Measurements from ENCODE around the gene PRICKLE2.

Gene PRICKLE2

DNA sequence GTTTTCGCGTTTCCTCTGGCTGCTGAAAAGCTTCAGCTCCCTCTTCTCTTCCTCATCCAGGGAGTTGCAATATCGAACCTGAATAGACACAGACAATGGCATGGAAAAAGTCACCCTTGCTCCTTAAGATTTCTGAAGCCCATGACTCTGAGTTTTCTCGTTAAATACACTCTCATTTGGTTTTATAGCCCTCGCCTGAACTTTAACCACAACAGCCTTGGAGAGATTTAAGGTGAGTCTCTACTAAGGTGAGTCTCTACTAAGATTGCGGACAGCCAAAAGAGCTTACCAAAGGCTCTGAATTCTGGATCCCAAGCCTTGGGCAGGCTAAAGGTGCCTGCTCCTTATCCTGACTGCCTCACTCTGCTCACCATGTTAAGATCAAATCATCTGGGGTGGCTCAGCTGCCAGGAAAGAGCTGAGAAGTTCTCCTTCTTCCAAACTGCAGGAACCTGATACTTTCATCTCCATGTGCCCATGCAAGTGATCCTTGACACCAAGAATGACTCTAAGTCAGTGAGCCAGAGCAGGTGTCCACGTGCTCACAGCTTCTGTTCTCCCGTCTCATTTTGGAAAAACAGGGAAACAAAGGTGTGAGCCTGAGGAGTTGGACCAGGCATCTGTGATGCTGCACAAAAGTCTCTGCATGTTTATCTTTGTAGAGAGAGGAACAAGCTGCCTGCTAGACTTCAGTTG is 65.1 kb downstream of the PRICKLE2 start:
- H3K9me2 ChIP-seq (ENCODE audit: low read depth, low read length): no peaks in the 10 kb centered on the region
- no peaks in the 10 kb centered on the region for H3K4me1 ChIP-seq (ENCODE audit: insufficient read depth, low read length, severe bottlenecking)
- TF ChIP-seq EZH2 (IDR thresholded peaks at IDR 0.05; ENCODE audit: borderline replicate concordance, low read length): no peak
- TF ChIP-seq, protein P1, sequence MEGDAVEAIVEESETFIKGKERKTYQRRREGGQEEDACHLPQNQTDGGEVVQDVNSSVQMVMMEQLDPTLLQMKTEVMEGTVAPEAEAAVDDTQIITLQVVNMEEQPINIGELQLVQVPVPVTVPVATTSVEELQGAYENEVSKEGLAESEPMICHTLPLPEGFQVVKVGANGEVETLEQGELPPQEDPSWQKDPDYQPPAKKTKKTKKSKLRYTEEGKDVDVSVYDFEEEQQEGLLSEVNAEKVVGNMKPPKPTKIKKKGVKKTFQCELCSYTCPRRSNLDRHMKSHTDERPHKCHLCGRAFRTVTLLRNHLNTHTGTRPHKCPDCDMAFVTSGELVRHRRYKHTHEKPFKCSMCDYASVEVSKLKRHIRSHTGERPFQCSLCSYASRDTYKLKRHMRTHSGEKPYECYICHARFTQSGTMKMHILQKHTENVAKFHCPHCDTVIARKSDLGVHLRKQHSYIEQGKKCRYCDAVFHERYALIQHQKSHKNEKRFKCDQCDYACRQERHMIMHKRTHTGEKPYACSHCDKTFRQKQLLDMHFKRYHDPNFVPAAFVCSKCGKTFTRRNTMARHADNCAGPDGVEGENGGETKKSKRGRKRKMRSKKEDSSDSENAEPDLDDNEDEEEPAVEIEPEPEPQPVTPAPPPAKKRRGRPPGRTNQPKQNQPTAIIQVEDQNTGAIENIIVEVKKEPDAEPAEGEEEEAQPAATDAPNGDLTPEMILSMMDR (IDR thresholded peaks at IDR 0.05; ENCODE audit: low read length): no peak
- no peaks in the 10 kb centered on the region for H3F3A ChIP-seq (ENCODE audit: insufficient read depth, low read length)
- no peak overlapping the region for H3K4me2 ChIP-seq (ENCODE audit: low read length)
- H3K36me3 ChIP-seq (ENCODE audit: insufficient read depth, low read length): no peaks in the 10 kb centered on the region
- H3K27ac ChIP-seq (ENCODE audit: low read depth, low read length, poor library complexity, severe bottlenecking): no peak overlapping the region
- H3K9me3 ChIP-seq (ENCODE audit: low read length): no peaks in the 10 kb centered on the region
- no peaks in the 10 kb centered on the region for H3K27me3 ChIP-seq (ENCODE audit: insufficient read depth, low read length)
- no peaks in the 10 kb centered on the region for H4K20me1 ChIP-seq (ENCODE audit: insufficient read depth, low read length)
- no peak overlapping the region for H2AFZ ChIP-seq (ENCODE audit: low read length)
- H3K9ac ChIP-seq (ENCODE audit: low read length): no peak overlapping the region
- H3K79me2 ChIP-seq (ENCODE audit: insufficient read depth, low read length): no peaks in the 10 kb centered on the region
- H3K4me3 ChIP-seq (ENCODE audit: low read depth, low read length, poor library complexity, severe bottlenecking): no peak overlapping the region

DNA sequence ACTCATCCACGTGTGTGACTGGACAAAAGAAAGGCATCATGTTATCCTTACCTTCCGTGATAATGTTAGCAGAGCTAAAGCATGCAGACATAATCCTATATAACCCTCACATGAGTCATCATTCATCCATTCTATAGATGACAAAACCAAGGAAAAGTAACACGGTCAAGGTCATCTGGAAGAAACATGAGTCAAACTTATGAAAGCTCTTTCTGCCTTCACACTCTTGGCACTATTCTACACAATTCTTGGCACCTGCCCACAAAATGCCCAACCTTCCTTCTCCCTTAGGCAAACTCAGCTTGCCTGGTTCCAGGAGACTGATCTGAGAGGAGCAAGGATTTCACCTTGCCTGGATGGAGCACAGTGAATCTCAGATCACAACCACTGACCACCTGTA is 66.9 kb downstream of the PRICKLE2 start:
- Histone ChIP-seq H3K27me3 (ENCODE audit: insufficient read depth, low read length) (no peaks in the 10 kb centered on the region), H3K9me2 (ENCODE audit: low read depth, low read length) (no peaks in the 10 kb centered on the region), H4K20me1 (ENCODE audit: insufficient read depth, low read length) (no peaks in the 10 kb centered on the region), H2AFZ (ENCODE audit: low read length) (no peak overlapping the region), H3K36me3 (ENCODE audit: insufficient read depth, low read length) (no peaks in the 10 kb centered on the region), H3K4me3 (ENCODE audit: low read depth, low read length, poor library complexity, severe bottlenecking) (no peak overlapping the region), H3F3A (ENCODE audit: insufficient read depth, low read length) (no peaks in the 10 kb centered on the region), H3K9ac (ENCODE audit: low read length) (no peak overlapping the region), H3K4me1 (ENCODE audit: insufficient read depth, low read length, severe bottlenecking) (no peaks in the 10 kb centered on the region), H3K9me3 (ENCODE audit: low read length) (no peaks in the 10 kb centered on the region), H3K79me2 (ENCODE audit: insufficient read depth, low read length) (no peaks in the 10 kb centered on the region), H3K4me2 (ENCODE audit: low read length) (no peak overlapping the region), H3K27ac (ENCODE audit: low read depth, low read length, poor library complexity, severe bottlenecking) (no peak overlapping the region)
- TF ChIP-seq EZH2 (IDR thresholded peaks at IDR 0.05; ENCODE audit: borderline replicate concordance, low read length): no peak
- TF ChIP-seq, protein P1 (IDR thresholded peaks at IDR 0.05; ENCODE audit: low read length): no peak

DNA sequence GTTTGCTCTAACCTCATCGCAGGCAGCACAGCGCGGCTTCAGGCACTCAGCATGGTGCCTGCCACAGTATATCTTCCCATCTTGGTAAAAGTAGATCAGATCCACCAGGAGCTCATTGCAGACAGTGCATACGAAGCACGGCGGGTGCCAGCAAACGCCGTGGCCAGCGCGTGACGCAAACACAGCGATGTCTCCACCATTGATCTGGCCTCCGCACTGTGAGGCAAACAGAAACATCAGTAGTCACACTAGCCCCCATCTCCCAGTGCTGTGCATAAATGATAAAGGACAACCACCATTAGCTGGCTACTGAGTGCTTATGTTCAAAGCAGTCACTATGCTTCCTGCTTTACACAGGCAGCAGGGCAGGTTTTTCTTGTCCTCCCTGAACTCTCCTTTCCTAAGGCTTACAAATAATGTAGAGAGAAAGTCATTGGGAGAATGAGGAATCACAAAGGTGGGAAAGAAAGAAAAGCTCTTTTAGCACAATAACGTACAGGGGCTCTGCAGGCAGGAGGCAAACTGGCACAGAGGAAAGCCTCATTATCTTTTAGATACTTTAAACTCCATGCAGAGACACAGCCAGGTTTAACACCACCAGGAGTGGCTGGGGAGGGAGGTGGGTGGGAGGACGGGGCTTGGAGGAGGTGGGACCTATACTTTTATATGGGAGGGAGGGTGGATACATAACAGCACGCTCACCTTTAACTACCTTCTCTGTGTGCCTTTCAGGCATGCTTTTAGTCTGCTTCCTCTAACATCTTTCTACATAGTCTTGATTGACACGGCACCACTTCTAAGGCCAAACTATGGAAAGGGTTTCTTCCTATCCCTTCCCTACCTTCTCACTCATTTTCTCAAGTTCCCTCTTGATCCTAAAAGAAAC is 67.9 kb downstream of the PRICKLE2 start:
- Histone ChIP-seq H3K9ac (ENCODE audit: low read length) (no peak overlapping the region), H4K20me1 (ENCODE audit: insufficient read depth, low read length) (no peaks in the 10 kb centered on the region), H3K4me2 (ENCODE audit: low read length) (no peak overlapping the region), H3K9me2 (ENCODE audit: low read depth, low read length) (no peaks in the 10 kb centered on the region), H2AFZ (ENCODE audit: low read length) (no peak overlapping the region), H3K9me3 (ENCODE audit: low read length) (no peaks in the 10 kb centered on the region), H3K27ac (ENCODE audit: low read depth, low read length, poor library complexity, severe bottlenecking) (no peak overlapping the region), H3K36me3 (ENCODE audit: insufficient read depth, low read length) (no peaks in the 10 kb centered on the region), H3K4me3 (ENCODE audit: low read depth, low read length, poor library complexity, severe bottlenecking) (no peak overlapping the region), H3K27me3 (ENCODE audit: insufficient read depth, low read length) (no peaks in the 10 kb centered on the region), H3K79me2 (ENCODE audit: insufficient read depth, low read length) (no peaks in the 10 kb centered on the region), H3K4me1 (ENCODE audit: insufficient read depth, low read length, severe bottlenecking) (no peaks in the 10 kb centered on the region), H3F3A (ENCODE audit: insufficient read depth, low read length) (no peaks in the 10 kb centered on the region)
- TF ChIP-seq, protein P1 (IDR thresholded peaks at IDR 0.05; ENCODE audit: low read length): no peak
- no peak for TF ChIP-seq EZH2 (IDR thresholded peaks at IDR 0.05; ENCODE audit: borderline replicate concordance, low read length)
